HG02678 (cell line): ENCODE data around the gene GPRC5D.

Experiments
- ATAC-seq: cut with Tn5 transposase; IDR thresholded peaks from one replicate; pipeline ENCODE4 v1.9.1; 2021; ENCODE audit warnings: mild to moderate bottlenecking, moderate library complexity; ENCODE audit not compliant: unreplicated experiment

GPRC5D gene

DNA sequence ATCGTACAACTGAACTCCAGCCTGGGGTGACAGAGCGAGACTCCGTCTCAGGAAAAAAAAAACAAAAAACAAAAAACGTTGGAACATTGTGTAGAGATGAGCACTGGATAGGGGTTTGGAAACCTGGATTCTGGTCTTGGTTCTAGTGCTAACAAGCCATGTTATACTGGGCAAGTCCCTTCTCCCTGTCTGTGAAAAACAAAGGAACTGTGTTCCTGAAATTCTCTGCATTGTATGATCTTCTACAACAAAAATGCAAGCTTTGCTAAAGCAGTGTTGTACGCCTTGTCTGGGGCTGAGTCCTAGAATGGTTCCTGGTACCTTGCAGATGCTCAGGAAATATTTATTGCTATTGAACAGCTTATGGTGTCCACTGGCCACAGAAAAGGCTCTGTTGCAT lies 13.4 kb downstream of the GPRC5D start:
- no peak for ATAC-seq

DNA sequence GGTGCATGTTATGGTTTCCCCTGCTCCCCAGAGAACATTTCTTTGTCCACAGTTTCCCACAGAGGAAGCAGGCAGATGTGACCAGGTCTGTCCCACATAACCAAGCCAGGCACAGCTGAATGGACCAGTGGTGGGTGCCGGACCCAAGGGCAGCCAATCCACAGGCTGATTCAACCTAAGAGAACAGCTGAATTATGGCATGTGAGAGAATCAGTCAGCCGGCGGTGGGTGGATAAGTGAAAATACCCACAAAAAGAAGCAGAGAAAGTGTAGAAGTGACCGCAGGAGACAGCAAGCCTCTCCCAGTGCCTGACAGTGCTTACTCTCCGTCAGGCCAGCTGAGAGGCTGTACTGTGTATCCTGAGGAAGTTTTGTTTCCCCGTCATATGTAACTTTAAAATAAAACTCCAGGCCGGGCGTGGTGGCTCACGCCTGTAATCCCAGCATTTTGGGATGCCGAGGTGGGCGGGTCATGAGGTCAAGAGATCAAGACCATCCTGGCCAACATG lies 14.9 kb downstream of the GPRC5D start:
- no peak for ATAC-seq

DNA sequence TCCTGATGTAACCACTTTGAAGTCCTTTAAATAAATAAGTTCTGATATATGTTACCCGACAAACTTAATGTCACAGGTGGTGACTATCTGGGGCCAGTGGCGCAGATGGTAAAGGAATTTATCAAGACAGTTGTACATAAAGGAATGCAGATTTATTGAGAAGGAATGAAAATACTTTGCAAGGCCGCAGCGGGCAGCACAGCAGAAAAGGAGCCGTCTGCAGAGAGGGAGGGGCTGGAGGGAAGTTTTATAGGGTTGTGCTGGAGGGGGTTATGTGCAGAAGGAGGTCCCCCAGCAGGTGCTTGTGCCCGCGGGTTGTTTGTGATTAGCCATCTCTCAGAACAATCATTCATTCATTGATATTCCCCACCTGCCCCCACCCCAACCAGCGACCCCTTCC lies 17.4 kb downstream of the GPRC5D start:
- no peak for ATAC-seq

DNA sequence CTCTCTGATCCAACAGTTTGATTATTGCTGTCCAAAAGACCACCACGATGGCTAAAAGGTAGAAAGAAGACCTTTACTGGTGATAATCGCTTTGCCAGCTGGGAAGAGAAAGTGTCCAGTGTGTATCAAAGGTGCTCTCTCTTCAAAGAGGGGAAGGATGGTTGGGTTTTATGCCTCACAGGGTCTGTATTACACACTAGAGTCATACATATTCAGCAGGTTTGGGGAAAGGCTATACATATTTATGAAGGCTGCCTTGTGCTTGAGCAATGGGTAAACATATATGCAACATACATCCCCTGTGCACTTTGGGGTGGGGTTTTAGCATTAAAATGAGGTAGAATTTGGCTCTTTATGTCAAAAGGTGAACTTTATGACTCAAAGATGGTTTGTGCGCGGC lies 18.2 kb downstream of the GPRC5D start:
- no peak for ATAC-seq

DNA sequence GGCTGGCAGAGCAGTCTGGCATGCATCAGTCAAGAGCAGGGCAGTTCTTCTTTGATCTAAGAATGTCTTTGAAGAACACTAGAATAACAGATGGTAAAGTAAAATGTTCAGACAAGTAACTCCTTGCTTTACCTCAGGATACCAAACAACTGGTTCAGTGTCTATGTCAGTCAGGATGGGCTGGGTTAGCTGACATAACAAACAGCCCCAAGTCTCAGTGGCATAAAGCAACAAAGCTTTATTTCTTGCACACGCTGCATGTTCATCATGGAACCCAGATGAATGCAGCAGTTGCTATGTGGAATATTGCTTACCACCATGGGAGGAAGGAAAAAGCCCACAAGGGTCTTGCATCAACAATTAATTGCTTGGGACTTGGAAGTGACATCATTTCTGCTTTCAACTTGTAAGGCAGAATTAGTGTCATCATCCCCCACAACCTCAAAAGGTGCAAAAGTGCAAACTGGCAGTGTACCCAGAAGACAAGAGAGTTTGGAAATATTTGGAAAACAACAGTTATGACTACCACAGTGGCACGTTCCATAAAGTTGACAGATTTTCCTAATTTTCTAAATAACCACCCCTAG lies 21.2 kb downstream of the GPRC5D start:
- no peak for ATAC-seq

DNA sequence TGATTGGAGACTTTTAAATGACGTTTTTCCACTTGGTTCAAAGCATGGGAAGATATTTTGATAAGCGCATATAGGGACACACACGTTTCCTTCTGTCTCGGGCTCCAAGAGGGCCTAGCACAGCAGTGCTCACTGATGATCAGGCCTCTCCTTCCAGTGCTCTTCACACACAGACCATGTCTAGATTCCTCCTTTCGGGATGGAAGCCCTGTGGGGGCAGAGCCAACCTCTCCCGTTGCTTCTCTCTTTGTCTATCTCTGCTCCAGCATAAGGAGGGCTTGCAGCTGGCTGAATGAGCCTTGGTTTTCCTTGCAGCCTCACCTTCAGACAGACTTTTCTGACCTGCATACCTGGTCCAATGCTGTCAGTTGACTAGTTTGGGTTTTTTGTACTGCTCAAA lies 22.3 kb downstream of the GPRC5D start:
- ATAC-seq, result no peak

DNA sequence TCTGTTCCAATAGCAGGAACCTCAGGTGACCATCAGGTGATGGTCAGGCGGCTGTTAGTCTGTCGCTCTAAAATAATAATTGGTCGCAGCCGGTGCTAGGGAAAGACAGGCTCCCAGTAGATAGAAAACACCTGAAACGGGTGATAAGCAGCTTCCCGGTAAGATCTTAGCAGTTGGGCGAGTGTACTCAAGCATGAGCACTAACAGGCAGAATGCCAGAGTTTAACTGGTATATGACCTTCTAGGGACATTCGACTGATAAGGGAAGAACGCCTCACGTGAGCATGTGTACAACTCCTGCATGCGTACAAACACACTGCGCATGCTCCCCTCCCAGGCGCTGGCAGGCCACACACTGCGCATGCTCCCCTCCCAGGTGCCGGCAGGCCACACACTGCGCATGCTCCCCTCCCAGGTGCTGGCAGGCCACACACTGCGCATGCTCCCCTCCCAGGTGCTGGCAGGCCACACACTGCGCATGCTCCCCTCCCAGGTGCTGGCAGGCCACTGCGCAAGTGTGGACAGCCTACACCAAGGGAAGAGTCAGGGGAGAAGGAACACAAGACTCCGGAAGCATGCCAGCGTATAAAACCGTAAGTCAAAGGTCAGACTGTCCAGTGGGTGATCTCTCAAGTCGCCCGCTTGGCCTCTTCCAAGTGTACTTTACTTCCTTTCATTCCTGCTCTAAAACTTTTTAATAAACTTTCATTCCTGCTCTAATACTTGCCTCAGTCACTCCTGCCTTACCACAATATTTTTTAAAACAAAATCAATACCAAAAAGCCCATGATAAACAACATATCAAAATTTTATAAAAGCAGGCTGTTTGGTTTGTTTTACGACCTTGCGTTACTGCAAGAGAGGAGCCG lies 24.5 kb downstream of the GPRC5D start:
- ATAC-seq, result peak; percentile 79

DNA sequence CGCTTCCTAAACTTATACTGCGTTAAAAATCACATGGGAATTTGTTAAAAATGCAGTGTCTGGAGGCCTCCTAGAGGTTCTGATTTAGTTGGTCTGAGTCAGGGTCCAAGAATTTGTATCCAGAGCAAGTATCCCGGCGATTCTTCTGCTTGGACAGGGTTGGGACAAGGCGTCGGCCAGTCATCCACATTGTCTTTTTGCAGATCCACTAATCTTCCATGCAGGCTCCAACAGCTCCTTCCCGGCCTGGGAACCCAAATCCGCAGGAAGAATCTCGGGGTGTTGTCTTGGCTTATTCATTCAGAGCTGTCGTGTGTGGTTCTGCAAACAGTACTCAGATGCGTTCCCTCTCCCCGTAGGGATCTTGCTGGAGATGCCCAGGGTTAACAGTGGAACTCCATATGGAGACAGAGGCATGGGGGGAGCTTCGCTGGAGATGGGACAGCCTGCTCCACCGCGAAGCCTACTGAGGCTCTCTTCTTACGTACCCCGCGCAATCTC lies 25.3 kb downstream of the GPRC5D start:
- ATAC-seq, result no peak

DNA sequence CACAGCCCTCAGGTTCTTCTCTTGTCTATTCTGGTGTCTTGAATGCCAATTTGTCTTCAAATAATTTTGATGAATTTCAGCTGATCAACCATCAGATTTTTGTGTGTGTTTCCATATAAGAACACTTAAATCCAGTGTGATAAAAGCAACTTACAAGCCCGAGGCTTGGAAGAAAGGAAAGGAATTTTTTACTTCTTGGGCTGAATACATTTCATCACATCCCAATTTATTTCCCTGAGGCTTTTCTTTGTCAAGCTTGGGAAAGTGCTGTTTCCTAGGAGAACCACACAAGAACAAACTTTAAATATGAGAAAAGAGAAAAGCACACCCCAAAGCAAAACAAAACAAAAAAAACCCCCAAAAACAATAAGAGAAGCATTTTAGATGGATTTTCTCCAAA lies 26.6 kb downstream of the GPRC5D start:
- ATAC-seq, result no peak

DNA sequence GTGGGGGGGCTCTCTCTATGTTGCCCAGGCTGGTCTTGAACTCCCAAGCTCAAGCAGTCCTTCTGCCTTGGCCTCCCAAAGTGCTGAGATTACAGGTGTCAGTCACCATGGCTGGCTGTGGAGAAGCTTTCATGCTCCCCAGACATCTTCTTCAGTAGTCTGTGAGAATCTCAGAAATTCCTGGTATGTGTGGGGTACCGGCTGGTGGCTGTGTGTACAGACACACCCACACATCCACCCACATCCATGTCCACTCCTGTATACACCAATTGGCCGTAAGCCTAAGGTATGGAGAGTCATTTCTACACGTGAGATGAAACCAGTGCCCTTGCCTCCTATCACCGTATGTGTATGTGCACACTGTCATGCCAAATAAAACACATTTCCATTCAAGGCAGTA lies 27.8 kb downstream of the GPRC5D start:
- ATAC-seq, result no peak

DNA sequence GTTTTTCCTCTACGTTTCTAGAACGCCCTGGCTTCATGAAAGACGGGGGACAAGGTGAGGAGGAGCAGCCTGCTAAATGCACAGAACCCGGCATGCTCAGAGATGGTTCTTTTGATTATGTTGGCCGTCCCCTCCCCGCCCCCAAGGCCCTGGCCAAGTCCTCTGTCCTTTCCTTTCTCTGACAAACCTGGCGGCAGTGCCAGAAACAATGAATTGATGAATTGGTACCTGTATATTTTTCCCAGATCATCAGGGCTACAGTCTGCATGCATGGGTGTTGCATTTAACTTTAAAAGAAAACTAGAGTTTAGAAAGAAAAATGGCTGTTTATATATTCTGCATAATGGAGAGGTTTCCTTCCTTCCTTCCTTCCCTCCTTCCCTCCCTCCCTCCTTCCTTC lies 29.0 kb downstream of the GPRC5D start:
- ATAC-seq, result no peak

DNA sequence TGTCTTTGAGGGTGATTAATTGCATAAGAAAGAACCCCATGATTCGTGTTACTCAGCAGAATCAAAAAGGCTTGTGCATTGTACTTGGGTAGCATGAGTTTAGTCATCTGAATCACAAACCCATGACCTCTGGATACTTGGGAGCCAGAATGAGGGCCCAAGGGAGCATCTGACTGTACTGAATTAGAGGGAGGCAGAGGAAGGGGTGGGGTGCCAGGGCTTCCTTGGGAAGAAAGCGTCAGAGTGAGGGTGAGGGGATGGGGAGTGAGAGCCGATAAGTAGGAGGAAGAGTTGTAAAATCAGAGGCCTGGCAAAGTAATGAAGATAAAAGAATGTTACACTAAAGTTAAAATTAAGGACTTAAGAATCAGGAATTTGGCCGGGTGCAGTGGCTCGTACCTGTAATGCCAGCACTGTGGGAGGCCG lies 29.8 kb downstream of the GPRC5D start:
- no peak for ATAC-seq

DNA sequence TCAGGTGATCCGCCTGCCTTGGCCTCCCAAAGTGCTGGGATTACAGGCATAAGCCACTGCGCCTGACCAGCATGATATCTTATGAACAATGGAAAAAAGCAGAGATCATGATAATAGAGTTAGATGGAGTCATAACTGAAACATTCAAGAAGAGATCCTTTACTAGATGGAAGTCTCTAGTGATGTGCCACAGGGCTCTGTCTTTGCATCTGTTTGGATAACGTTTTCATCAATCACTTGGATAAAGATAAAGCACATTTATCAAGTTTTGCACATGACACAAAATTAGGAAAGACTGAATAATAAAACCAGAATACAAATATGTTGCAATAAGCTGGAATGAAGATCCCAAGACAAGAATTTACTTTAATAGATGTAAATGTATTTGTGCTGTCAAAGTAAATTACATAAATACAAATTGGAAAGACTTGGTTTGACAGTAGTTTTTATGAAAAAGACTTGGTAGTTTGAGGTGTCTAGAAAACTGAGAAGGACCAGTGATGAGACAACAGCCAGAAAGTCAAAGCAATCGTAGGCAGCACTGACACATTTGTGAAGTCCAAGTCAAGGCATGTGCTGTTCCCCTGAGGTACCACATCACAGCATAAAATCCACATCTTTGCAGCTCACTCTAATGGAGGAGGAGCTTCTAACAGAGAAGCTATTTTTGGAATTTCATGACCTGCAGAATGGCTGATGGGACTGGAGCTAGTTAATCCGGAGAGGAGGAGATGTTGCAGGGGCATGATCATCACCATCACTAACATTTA lies 32.1 kb downstream of the GPRC5D start:
- ATAC-seq, result no peak

DNA sequence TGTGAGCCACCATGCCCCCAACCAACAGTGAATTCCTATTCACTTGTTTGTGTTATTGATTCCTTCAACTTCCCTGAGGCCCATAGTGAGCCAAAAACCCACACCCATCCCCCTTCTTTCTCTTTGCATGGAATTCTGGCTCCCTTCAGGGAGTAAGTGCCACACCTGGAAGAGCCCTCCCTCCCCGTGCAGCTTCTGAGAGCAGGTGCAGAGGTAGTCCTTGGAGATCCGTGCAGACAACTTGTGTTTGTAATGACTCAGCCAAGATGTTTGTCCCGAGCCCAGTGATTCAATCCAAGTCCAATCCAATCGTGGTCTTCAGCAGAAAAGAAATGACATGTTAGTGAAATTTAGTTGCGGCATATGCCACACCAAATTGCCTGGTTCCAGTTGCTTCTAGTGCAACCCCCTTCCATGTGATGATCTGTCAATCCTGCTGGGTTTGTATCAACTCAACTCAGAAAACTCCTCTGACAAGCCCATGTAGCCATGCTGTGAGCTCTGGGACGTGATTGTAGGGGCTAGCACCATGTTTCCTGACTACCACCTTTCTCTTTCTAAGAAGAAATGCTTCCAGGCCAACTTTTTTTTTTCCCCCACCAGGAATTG lies 33.1 kb downstream of the GPRC5D start:
- ATAC-seq, result no peak

DNA sequence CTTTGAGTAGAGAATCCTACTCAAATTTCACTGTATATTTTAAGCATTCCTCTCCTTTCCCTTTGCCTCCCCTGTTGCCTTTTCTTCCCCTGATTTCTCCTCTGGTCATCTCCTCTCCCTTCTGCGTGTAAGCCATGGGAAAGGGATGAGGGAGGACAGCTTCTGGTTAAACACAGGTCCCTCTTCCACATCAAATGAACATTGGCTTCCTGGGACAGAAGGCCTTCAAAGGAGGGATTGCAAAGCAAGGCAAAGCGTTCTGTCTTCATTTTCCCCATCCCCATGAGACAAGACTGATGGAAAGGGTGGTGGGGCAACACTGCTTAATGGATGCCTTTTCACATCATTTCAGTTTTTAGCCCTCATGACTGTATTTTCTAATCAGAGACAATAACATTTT lies 34.5 kb downstream of the GPRC5D start:
- ATAC-seq, result no peak

DNA sequence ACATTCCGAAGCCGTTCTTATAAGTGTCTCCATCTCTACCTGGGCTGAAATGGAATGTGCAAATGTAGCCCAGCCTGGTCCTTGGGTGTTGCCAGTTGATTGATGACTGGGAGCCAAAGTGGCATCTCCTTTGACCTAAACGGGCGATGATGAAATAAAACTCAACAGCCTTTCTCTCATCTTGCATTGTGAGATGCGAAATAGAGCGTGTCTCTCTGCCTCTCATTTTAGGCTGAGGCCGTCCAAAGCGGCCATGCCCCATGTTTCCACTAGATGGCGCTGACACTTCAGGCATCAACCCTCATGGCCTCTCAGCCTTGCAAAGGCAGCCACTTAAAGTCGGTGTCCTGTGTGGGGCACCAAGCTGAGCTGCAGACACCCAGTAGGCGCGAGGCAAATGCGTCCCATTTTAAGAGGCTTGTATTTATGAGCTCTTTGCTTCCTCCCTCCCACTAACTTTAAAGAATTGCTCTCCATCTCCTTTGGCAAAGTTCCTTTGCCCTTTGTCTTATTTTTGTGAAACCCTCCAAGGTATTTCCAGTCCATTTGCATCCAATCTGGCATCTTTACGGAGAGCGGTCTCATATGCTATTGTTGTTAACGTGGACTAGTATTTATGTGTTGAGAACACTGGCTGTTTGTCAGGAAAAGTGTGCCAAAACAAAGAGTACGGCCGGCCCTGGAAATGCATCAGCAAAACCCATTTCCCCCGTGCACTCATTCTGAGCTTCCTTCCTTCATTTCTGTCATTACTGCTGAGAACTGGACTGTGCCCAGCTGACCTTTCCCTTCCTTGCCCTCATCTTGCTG lies 35.6 kb downstream of the GPRC5D start:
- ATAC-seq, result peak; percentile 97

DNA sequence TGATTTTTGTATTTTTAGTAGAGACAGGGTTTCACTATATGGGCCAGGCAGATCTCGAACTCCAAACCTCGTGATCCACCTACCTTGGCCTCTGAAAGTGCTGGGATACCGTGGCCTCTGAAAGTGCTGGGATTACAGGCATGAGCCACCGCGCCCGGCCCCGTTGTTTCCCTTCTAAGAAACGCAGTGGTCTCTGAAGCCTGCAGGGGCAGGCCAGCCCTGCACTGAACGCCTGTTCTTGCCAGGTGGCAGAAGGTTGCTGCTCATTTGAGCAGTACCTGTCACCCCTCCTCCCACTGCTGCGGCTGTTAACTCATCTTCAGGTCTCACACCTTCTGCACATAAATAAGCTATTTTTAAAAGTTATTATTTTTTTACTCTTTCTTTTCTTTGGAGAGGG lies 36.3 kb downstream of the GPRC5D start:
- ATAC-seq, result no peak

DNA sequence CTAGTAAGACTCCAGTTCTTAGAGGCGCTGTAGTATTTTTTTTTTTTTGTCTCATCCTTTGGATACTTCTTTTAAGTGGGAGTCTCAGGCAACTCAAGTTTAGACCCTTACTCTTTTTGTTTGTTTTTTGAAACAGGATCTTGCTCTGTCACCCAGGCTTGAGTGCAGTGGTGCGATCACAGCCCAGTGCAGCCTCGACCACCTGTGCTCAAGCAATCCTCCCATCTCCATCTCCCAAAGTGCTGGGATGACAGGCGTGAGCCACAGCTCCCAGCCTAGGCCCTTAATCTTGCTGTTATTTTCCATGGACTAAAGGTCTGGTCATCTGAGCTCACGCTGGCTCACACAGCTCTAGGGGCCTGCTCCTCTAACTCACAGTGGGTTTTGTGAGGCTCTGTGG lies 39.3 kb downstream of the GPRC5D start:
- no peak for ATAC-seq

DNA sequence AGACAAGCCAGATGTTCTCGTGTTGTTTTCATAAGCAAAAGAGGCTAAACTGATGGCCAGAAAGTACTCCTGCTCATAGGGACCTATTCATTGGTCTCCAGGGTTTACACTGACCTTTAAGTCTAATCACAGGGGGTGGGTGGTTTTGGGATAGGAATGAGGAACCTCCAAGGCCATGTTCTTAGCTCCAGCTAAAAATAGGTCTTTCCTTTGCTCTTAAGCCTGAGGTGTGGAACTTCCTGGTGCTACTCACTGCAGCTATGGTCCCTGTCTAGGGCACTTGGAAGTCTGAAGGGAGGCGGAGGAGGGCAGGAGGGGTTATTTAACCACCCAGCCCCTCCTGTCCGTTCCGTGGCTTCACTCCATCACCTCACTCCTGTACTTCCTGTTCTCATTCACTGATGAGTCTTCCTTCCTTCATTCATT lies 42.0 kb downstream of the GPRC5D start:
- no peak for ATAC-seq
